NCI-H82 (cell line): ENCODE data around the gene UGT1A3.
"Not testable (repeated sequence)": the region's sequence is repeated elsewhere in the genome, so short reads cannot be mapped to it uniquely, and the experiment has no call there.

Experiments used
- DNase-seq: peaks from one replicate; lab custom pipeline; 2025; lab: John Stamatoyannopoulos, UW

UGT1A3 gene

DNA sequence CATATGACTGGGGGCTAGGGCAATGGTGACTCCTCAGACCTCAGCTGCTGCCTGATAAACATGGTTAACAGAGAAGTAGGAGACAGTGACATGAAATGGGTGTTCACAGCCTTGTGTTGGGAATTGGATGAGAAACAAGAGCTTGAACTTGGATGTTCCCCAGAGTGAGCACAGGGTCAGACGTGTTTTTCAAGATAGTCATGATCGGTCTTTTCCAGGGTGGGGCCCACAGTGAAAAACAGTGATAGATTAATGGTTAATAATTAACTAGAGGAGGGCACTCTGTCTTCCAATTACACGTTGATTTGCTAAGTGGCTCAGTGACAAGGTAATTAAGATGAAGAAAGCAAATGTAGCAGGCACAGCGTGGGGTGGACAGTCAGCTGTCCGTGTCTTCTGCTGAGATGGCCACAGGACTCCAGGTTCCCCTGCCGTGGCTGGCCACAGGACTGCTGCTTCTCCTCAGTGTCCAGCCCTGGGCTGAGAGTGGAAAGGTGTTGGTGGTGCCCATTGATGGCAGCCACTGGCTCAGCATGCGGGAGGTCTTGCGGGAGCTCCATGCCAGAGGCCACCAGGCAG lies at the start of gene UGT1A3:
TSS of gene UGT1A3 (plus strand) at position 320 of the 579 bp plus-strand sequence. CDS start at position 405, 85 bp downstream.
- no peak for DNase-seq

- no peak for DNase-seq
These were observed 49.6 kb upstream of the UGT1A3 start for GRCh38 chr2:233679196-233679595.

DNA sequence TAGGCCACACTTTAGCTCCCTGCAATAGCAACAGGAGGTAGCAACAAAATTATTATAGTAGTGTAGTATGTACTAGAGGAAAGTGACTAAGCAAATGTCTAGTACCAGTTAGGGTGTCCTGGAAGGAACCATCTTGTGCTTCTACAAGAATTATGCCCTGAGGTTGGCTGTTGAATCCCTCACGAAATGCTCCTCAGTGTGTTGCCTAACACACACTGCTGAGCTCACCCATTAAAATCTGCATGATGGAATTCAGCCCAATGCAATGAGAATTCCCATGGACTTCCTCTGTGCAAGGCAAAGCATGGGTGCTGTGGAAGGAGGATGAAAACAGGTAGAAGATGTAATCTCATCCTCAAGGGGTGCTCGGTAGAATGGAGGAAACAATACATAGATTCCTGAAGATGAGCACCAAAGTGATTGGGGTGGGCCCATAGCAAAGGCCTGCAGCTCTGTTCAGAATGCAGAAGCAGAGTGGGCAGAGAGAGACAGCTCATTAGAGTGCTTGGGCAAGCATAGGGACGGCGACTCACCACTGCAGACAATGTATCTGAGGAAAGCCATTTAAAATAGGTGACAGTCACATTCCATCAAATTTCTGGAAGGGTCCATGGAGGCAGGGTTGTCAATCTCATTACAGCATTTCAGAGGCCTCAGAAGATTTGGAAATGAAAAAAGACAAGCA lies 48.3 kb upstream of the UGT1A3 start:
- no peak for DNase-seq

DNA sequence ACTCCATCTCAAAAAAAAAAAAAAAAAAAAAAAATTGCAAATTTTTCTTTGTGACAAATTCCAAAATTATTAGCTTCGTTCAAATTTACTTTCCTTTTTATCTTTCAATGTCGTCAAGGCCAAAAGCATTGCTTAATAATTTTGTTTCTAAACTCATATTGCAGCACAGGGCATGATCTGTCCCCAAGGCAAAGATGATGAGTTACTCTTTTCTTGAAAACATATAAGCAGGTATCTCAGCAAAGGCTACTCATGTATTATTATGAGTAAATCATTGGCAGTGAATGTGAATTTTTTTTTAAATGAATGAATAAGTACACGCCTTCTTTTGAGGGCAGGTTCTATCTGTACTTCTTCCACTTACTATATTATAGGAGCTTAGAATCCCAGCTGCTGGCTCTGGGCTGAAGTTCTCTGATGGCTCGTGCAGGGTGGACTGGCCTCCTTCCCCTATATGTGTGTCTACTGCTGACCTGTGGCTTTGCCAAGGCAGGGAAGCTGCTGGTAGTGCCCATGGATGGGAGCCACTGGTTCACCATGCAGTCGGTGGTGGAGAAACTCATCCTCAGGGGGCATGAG lies 47.2 kb upstream of the UGT1A3 start, which contains the start of gene UGT1A7:
TSS of gene UGT1A7 (plus strand) at position 381 of the 579 bp plus-strand sequence. CDS start at position 418, 37 bp downstream.
- DNase-seq, result no peak

DNA sequence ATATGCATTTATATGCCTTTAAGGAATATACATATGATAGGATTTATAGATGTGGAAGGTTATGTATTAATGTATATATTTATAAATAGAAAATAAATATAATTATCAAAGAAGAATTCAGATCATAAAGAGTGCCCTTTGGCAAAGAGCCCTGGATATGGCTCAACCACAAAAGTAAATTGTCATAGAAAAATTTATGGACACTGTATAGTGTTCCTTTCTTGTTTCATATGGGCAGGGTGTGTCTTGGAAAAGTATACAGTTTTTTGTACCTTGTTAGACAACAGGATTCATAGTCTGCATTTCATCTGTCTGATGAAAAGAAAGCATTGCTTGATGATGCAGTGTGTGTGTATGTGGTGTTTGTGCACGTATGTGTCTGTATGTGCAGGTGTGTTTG lies 44.2 kb upstream of the UGT1A3 start:
- DNase-seq, result no peak

GRCh38 chr2:233686928-233687327 lies 41.9 kb upstream of the UGT1A3 start:
- no peak for DNase-seq

GRCh38 chr2:233688341-233688740 lies 40.5 kb upstream of the UGT1A3 start:
- DNase-seq, result no peak

DNA sequence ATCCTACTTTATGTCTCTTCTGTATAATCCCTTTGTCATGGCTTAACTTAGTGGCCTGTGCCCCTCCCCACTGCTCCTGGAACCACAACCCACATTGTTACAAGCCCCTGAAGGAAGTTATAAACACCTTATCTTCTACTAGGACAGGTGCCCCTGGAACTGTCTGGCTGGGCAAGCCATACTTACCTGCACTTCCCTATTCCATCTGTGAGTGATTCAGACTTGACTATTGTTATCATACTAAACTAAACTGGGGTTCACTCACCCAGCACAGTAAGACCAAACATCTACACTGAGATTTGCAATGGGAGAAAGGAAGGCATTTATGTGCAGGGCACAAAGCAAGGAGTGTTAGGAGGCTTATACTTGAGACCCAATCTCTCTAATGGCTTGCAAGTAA lies 39.8 kb upstream of the UGT1A3 start:
- no peak for DNase-seq

GRCh38 chr2:233689501-233689900 lies 39.3 kb upstream of the UGT1A3 start:
- no peak for DNase-seq

DNA sequence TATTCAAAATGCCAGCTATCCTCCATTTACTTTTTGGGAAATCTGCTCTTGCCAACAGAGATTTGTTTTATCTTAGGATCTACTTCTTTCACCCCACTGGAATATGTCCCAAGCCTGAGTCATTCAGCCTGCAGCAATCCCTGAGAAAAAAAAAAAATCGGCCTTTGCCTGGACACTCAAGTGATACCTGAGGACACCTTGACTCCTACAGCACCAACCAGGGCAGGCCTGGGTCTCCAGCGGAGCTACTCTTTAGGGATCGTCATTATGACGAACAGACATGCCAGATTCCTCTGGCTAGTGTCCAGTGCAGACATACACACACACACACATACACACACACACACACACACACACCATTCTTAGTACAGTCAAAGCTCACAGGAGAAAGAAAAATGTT lies 38.4 kb upstream of the UGT1A3 start:
- DNase-seq, result no peak

GRCh38 chr2:233691443-233692433 lies 37.1 kb upstream of the UGT1A3 start:
- no peak for DNase-seq

DNA sequence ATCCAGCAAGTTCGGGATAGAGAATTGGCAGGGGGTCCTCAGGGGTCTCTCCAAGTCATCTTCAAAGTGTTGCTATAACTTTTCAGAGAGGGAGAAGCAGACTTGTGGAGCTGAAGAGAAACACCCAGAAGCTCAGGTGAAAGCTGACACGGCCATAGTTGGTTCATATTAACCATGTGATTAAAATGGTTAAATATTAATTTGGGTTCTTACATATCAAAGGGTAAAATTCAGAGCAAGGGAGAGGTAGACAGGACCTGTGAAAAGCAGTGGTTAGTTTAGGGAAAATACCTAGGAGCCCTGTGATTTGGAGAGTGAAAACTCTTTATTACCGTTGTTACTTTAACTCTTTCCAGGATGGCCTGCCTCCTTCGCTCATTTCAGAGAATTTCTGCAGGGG lies 36.2 kb upstream of the UGT1A3 start, which contains the start of gene UGT1A6:
TSS of gene UGT1A6 (plus strand) at position 243 of the 400 bp plus-strand sequence. CDS start at position 358, 115 bp downstream.
- no peak for DNase-seq

GRCh38 chr2:233693963-233694362 lies 34.9 kb upstream of the UGT1A3 start:
- DNase-seq, result no peak

DNA sequence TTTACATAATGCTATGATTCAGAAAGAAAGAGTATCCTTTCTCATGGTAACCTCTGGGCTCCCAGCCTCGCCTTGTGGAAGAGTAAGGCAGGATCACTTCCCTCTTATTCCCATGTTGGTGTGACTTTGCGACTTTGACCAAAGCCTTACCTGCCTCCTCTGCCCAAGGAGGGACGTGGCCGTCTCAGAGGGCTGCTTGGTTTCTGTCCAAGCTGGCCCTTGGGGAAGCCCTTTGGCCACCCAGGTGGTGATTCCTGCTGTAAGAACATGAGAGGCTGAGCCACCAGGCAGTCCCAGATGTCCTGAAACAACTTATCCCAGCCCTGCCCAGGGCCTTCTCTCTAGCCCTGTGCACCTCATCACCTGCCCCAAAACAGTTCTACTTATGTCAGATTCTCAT lies 30.1 kb upstream of the UGT1A3 start:
- DNase-seq, result no peak

DNA sequence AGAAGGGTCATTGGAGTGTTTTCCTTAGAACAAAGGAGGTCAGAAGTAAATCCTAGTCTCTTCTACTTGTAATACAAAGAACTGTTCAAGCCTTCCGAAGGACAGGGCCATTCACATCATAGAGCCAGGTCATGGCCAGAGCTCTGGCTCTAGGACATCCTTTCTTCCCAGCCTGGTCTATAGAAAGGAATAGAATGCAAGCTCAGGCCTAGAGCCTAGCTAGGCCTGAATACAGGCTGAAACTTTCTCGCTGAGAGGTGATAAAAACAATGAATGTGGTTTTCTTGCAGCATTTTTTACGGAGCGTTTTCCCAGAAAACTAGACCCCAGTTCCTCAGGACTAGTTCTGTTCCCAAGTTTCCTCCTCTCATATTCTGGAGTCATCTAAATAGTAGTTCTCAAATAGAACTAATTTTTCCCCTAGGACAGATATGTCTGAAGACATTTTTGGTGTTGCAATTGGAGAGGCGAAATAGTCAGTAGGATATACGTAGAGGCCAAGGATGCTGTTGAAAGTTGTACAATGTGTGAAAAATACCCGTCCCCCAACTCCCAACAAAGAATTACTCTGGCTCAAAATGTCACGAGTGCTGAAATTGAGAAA lies 29.3 kb upstream of the UGT1A3 start:
- DNase-seq, result no peak

DNA sequence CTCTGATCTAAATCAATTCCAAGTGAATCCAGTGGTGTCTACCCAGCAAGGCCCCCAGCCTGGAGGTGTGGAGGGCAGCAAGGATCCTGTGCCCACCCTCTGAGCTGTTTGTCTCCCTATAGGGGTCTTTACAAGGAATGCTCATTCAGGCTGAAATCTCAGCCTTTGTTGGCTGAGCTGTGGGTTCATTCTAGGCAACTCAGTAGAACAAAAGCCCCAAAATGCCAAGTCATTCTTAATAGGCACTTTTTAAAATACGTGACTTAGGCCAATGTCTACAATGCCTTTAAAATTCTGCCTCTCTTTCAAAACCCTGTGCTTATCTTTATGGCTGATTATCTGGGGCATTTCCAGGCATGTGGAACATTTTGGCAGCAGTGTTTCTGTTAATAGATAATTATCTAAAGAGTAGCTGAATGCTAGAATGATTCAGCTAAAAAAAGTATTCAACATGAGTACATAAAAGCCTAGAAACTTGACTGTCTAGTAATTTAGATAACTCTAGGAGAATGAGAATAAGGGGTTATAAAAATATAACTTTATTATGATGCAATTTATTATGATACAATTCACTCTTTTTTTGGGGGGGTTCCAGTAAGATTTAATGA lies 28.7 kb upstream of the UGT1A3 start:
- DNase-seq, result no peak

GRCh38 chr2:233700842-233701241 lies 28.0 kb upstream of the UGT1A3 start:
- DNase-seq, result not testable (repeated sequence)

- no peak for DNase-seq
These were observed 26.6 kb upstream of the UGT1A3 start for GRCh38 chr2:233702238-233702637.

- no peak for DNase-seq
These were observed 22.8 kb upstream of the UGT1A3 start for GRCh38 chr2:233705911-233706506.

DNA sequence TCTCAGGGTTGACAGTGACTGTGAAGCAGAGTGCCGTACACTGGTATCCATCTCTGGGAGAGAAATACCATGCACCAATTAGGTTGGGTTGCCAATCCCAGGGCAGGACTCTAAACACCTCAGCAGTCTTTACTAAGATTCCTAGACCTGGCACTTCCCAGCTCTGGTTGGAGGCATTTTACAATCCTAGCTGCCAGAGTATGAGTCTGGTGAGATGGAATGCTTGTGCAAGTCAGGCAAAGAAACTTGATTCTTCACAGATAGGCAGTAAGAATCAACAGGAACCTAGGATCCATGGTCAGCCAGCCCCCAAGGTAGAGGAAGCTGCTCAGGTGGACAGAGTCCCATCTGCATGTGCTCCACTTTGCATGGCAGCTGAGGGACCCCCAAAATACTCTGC lies 22.1 kb upstream of the UGT1A3 start:
- DNase-seq, result no peak
